ENCODE results near the gene IQCH.

Gene IQCH

GRCh38 chr15:67456677-67457529, 202.3 kb downstream of the IQCH start:
- DNase-seq: peak in 1 of 2 experiments; percentile 74

- no peak for DNase-seq
Measured at GRCh38 chr15:67458331-67459029, 203.9 kb downstream of the IQCH start.

- no peak for DNase-seq
Measured at GRCh38 chr15:67460521-67460920, 205.9 kb downstream of the IQCH start.

DNA sequence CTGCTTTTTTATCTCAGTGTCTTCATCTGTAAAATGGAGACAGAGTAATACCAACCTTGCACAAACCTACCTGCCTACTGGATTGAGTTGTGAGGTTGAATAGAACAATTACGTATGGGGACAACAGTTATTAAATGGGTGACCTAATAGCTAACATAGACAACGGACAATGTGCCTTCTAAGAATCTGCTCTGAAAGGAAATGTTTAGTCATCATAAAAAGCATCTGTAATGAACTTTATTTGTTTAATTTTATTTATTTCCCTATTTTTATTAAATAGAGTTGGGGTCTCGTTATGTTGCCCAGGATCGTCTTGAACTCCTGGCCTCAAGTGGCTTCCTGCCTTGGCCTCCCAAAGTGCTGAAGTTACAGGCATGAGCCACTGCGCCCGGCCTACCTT, 207.1 kb downstream of the IQCH start:
- DNase-seq: no peak

GRCh38 chr15:67462875-67463274, 208.3 kb downstream of the IQCH start:
- no peak for DNase-seq

- no peak for DNase-seq
Measured at GRCh38 chr15:67463488-67463887, 208.9 kb downstream of the IQCH start.

GRCh38 chr15:67465196-67465952, 210.8 kb downstream of the IQCH start:
- DNase-seq: no peak

DNA sequence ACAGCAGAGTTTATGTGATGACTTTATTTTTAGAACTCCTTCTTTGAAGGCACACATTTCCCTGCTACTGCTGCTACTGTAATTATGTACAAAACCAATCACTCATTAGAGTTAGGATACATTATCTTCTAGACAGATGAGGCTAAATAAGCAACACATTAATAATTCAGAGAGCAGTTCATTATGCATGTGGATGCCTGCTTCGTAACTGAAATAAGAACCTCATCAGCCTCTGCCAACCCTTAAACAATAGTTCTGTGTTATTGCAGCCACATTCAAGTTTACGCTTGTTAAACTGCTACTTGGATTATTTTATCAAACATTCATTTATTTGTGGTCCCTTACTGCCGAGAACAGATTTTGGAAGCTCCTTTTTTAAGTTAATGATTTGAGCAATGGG, 213.8 kb downstream of the IQCH start:
- DNase-seq: no peak

- DNase-seq: no peak
Measured at GRCh38 chr15:67469680-67470079, 215.1 kb downstream of the IQCH start.

GRCh38 chr15:67472957-67473356, 218.4 kb downstream of the IQCH start:
- no peak for DNase-seq

- DNase-seq: no peak
Measured at GRCh38 chr15:67474405-67475110, 220.0 kb downstream of the IQCH start.

DNA sequence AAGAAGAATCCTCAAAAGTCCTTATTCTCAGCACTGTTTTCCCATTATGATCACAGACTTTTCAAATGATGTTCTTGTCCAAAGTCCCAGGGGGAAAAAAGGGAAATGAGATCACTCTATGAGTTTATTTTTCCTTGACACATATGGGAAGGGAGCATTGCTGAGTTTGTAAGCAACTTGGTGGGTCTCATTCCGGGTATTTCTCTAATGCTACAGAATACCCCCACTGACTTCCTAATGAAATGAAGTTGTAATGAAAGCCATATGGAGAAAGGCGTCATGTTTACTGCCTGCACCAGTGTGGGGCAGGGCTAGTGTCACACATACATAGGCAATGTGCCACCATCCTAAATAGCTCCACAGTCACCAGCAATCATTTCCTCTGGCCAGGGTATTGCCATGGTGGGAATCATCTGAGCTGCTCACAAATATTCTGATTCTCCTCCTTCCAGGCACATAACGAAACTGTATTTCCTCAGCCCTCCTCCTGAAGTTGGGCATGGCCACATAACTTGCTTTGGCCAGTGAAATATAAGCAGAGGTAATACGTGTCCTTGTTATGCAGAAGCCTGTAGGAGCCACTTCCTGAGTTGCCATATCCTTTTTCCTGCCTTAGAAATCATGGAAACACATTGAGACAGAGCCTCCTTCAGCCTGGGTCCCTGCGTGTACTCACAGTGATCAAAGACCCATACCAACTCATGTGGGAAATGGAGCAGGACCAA, 225.4 kb downstream of the IQCH start:
- no peak for DNase-seq

- DNase-seq: no peak
Measured at GRCh38 chr15:67480741-67481140, 226.2 kb downstream of the IQCH start.

- DNase-seq: no peak
Measured at GRCh38 chr15:67481680-67482079, 227.1 kb downstream of the IQCH start.

GRCh38 chr15:67495585-67495984, 241.0 kb downstream of the IQCH start:
- no peak for DNase-seq

- peak in 1 of 2 experiments; percentile 29 for DNase-seq
Measured at GRCh38 chr15:67501177-67501835, 246.7 kb downstream of the IQCH start.

- no peak for DNase-seq
Measured at GRCh38 chr15:67501836-67502461, 247.4 kb downstream of the IQCH start.

DNA sequence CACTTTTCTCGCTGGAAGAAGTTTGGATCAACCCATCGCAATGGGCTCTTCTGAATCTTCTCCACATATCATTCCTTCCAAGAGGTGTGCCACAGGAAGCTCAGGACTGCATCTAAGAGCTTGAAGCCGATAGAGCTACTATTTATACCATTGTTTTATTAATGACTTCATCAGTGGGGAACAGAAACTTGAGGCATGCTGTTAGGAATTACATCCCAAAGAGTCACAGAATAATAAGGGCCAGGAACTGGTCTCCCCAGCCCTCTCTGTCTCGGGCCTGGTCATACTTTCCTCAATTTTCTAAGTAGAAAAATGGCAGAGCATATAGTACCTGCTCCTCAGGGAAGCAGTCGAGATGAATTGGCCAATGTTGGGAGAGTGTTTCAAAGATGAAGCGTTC, 249.5 kb downstream of the IQCH start:
- no peak for DNase-seq

DNA sequence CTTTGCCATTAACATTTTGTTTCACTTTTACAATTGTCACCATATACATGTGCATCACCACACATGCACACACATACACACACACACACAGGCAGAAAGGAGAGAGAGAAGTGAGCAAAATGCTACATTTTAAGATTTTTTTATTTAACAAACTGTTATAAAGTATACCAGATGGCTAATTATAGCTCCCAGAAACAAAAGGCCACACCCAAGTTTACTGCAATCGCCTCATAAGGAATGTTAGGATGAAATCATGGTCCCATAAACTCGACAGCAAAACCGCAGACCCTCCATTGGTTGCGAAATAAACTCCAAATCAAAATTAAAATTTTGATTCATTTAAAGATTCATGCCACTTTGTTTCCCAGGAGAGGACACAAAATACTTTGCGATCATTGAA, 250.2 kb downstream of the IQCH start:
- no peak for DNase-seq

DNA sequence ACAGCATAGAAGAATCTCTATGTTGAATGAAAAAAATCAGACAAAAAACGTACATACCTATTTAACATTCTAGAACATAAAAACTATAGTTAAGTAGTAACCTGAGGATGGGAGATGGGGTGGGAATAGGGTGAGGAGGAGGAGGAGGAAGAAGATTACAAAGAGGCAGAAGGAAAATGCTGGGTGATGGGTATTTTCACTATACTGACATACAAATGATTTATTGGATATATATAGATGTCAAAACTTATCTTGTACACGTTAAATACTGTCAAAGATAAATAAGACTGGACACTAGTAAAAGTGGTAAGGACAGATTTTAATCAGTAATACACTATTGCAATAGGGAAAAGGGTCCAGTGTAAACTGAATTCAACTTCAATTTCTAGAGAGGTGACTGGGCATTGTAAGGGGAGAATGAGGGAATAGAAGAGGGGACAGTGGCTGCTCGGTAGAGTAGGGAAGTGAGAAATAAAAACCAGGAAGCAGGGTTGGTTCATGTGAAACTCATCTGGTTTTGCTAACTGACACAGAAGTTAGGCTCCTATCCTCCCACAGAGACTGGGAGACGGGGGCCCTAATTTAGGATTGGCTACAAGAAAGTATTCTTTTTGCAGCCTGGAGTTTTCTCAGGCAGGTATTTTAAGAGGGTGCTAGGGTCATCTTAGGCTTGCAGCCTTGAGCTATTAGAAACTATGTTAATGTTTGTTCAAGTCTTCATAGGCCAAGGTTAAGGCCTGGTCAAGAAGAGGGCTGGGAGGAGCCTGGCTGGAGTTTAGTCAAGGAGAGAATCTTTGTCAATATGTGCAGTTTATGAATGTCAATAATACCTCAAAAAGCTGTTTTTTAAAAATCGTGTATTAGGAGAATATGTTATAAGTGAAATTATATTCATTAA, 251.3 kb downstream of the IQCH start:
- DNase-seq: no peak

Data from SW 1271 (cell line).